Stomach (tissue), 9 donors: ENCODE measurements around the gene CD300A. TPM values are rescaled to one million over a fixed set of nuclear protein-coding genes. Genes with fewer than 3 reads are reported as not detected.

Experiments
- DNase-seq, 2 donors: peaks; one replicate each; pipeline versions ENCODE4 v3.0.0 to v3.0.0-alpha.2; 2013 to 2019
- H3K27ac ChIP-seq, 5 donors: fragments of 200-600 bp in 4 of 5; sonication (generic) in 4 of 5; one replicate each; pipeline ENCODE4 v1.5.1; 2013 to 2019; ENCODE audit warnings: mild to moderate bottlenecking in 1 of 5, moderate library complexity in 1 of 5
- H3K27me3 ChIP-seq, 3 donors: fragments of 200-600 bp; sonication (generic); one replicate each; pipeline ENCODE4 v1.5.1; 2017 to 2019; ENCODE audit warnings: mixed run types in 1 of 3
- H3K36me3 ChIP-seq, 4 donors: fragments of 200-600 bp; sonication (generic); 1 replicate in 3 of 4; 2 replicates in 1 of 4; pipeline ENCODE4 v1.5.1; 2016 to 2019
- H3K4me1 ChIP-seq, 4 donors: fragments of 200-600 bp; sonication (generic); one replicate each; pipeline ENCODE4 v1.5.1; 2016 to 2019
- H3K4me3 ChIP-seq, 4 donors: fragments of 200-600 bp; sonication (generic) in 3 of 4; one replicate each; pipeline ENCODE4 v1.5.1; 2016 to 2019; ENCODE audit warnings: mild to moderate bottlenecking in 1 of 4
- H3K9me3 ChIP-seq, 4 donors: fragments of 200-600 bp; sonication (generic); one replicate each; pipeline ENCODE4 v1.5.1; 2016 to 2019
- CTCF ChIP-seq, 7 experiments: fragments of 450-650 bp in 4 of 7; fragments of 200-600 bp in 3 of 7; sonication (generic) in 3 of 7; IDR thresholded peaks; one replicate each; pipeline ENCODE4 v1.5.1; 2016 to 2019; ENCODE audit warnings: antibody characterized with exemption in 7 of 7, control low read depth in 2 of 7, mild to moderate bottlenecking in 1 of 7
- EP300 ChIP-seq: sonication (generic); formaldehyde crosslinking; IDR thresholded peaks from one replicate; pipeline ENCODE4 v1.6.1; 2017; ENCODE audit warnings: antibody characterized with exemption
- POLR2A ChIP-seq, 4 donors: fragments of 450-650 bp; IDR thresholded peaks; one replicate each; pipeline ENCODE4 v1.6.1; 2016; ENCODE audit warnings: antibody characterized with exemption in 4 of 4, control low read depth in 2 of 4, mild to moderate bottlenecking in 1 of 4, moderate library complexity in 1 of 4
- POLR2AphosphoS5 ChIP-seq, 3 donors: sonication (generic); formaldehyde crosslinking; IDR thresholded peaks; one replicate each; pipeline ENCODE4 v1.6.1; 2016; ENCODE audit warnings: antibody characterized with exemption in 3 of 3
- WGBS, 5 donors: extraction: QIAGEN DNeasy Blood & Tissue Kit in 3 of 5; methylation state at CpG; one replicate each; pipeline versions ENCODE4 v1.1.5 to v1.1.7; 2013 to 2018; 5-methylcytosine and 5-hydroxymethylcytosine counted together
- intact Hi-C: fragments of 100-400 bp; cut with DNase I; formaldehyde crosslinking; loops from one replicate; pipeline ENCODE4 v1.15.1; 2023; ENCODE audit warnings: low total_unique reads
- polyA plus RNA-seq, 3 donors: library from polyadenylated mRNA; stranded (reverse); fragments of 200-250 nt; gene quantifications; one replicate each; pipeline ENCODE4 v1.2.3, GENCODE V29; 2013
- total RNA-seq, 5 donors: library from RNA; depleted of rRNA; stranded (reverse); fragments of >200 nt; gene quantifications; one replicate each; pipeline versions ENCODE4 v1.1.0 to v1.2.3, GENCODE V29; 2014 to 2016
- donor health status: healthy with polysubstance abuse.
- donor health status: Bipolar disorder and iron deficiency.
- donor health status: healthy.

The CD300A gene
- total and polyA plus RNA-seq, 8 donors = 1.8 to 8.0 (median 3.9) TPM; not detected in 2

DNA sequence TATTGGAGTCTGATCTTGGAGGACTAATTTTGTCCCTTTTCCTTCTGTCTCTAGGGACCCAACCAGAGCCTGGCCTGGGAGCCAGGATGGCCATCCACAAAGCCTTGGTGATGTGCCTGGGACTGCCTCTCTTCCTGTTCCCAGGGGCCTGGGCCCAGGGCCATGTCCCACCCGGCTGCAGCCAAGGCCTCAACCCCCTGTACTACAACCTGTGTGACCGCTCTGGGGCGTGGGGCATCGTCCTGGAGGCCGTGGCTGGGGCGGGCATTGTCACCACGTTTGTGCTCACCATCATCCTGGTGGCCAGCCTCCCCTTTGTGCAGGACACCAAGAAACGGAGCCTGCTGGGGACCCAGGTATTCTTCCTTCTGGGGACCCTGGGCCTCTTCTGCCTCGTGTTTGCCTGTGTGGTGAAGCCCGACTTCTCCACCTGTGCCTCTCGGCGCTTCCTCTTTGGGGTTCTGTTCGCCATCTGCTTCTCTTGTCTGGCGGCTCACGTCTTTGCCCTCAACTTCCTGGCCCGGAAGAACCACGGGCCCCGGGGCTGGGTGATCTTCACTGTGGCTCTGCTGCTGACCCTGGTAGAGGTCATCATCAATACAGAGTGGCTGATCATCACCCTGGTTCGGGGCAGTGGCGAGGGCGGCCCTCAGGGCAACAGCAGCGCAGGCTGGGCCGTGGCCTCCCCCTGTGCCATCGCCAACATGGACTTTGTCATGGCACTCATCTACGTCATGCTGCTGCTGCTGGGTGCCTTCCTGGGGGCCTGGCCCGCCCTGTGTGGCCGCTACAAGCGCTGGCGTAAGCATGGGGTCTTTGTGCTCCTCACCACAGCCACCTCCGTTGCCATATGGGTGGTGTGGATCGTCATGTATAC, 26.5 kb upstream of the CD300A start:
- intact Hi-C loops = no loop called here
- Histone ChIP-seq H3K36me3 (peaks cover 16 to 27% (median 24%) of the 10 kb centered on the region in 4 donors), H3K27me3 (no peaks in the 10 kb centered on the region), H3K4me3 (peak overlapping the region in 1 of 4 donors; percentile 8), H3K4me1 (peaks cover 47 to 72% (median 63%) of the 10 kb centered on the region in 4 donors), H3K27ac (peak overlapping the region; percentile 10 to 99 (median 91)), H3K9me3 (peaks cover 0 to 9% (median 2%) of the 10 kb centered on the region in 4 donors)
- WGBS, 5 donors = 55 to 80% (median 67%) methylated on average over 21 to 31 of the region's 31 CpGs
- no peak for DNase-seq
- TF ChIP-seq EP300 (no peak), POLR2A (IDR thresholded peaks at IDR 0.05) (no peak), POLR2AphosphoS5 (IDR thresholded peaks at IDR 0.05) (no peak), CTCF (IDR thresholded peaks at IDR 0.05) (no peak)

- no peak for TF ChIP-seq CTCF (IDR thresholded peaks at IDR 0.05)
- TF ChIP-seq POLR2AphosphoS5 (IDR thresholded peaks at IDR 0.05) = no peak
- no peak for TF ChIP-seq EP300
- TF ChIP-seq POLR2A (IDR thresholded peaks at IDR 0.05) = no peak
- WGBS, 5 donors = 65 to 84% (median 69%) methylated on average over 7 of the region's 7 CpGs
- Histone ChIP-seq H3K27me3 (no peaks in the 10 kb centered on the region), H3K4me3 (no peak overlapping the region), H3K9me3 (peaks cover 0 to 9% (median 2%) of the 10 kb centered on the region in 4 donors), H3K36me3 (peaks cover 16 to 33% (median 25%) of the 10 kb centered on the region in 4 donors), H3K4me1 (peaks cover 57 to 83% (median 72%) of the 10 kb centered on the region in 4 donors), H3K27ac (peak overlapping the region; percentile 67 to 99 (median 91))
- intact Hi-C loops = no loop called here
- DNase-seq = no peak
Measured at GRCh38 chr17:74441537-74441936, 24.9 kb upstream of the CD300A start.

- H3K4me1 ChIP-seq = peaks cover 63 to 83% (median 76%) of the 10 kb centered on the region in 4 donors
- TF ChIP-seq POLR2A (IDR thresholded peaks at IDR 0.05) = no peak
- TF ChIP-seq POLR2AphosphoS5 (IDR thresholded peaks at IDR 0.05) = no peak
- TF ChIP-seq EP300 = no peak
- TF ChIP-seq CTCF (IDR thresholded peaks at IDR 0.05) = no peak
- peaks cover 0 to 9% (median 2%) of the 10 kb centered on the region in 4 donors for H3K9me3 ChIP-seq
- intact Hi-C loops = no loop called here
- WGBS, 5 donors = 48 to 71% (median 60%) methylated on average over 6 of the region's 6 CpGs
- H3K27ac ChIP-seq = peak overlapping the region; percentile 82 to 99 (median 95)
- H3K36me3 ChIP-seq = peaks cover 16 to 40% (median 29%) of the 10 kb centered on the region in 4 donors
- H3K4me3 ChIP-seq = peak overlapping the region in 2 of 4 donors; percentile 22 to 27
- H3K27me3 ChIP-seq = no peaks in the 10 kb centered on the region
- DNase-seq = no peak
Measured at GRCh38 chr17:74442291-74442669, 24.2 kb upstream of the CD300A start.

DNA sequence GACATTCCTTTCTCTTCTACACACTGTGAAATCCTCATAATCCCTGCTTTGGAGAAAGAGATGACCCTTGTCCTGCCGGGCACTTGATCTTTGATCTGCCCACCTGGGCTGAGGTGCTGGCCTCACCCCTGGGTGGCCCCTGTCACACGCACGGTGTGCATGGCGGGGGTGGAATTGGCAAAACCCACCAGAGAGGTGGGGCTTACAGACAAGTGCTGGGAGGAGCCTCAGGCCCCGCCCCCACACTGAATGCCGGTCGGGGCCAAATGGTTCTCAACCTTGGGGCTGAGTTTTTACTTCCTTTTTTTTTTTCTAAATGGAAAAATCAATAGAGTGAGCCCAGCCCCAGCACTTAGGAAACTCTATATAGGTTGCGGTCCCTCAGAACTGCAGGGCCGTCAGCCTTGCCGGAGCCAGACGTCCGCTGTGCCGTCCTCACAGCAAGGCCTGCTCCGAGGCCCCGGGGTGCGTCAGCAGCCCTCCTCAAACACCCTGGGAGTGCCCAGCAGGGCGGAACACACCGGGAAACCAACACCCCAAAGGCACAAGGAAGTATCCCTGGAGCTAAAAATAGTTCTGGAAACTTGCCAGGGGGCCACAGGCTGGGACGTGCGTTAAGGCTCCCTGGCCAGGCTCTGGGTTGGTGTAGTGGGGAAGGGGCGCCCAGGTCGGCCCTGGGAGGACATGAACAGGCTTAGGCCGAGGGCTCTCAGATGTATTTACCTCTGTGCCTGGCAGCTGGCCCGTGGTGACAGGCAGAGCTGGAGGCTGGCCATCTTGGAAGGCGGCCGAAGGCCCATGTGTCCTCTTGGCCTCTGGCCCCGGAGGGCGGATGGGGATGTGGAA, 23.5 kb upstream of the CD300A start:
- peak; percentile 95 to 96 for DNase-seq
- Histone ChIP-seq H3K36me3 (peaks cover 16 to 46% (median 31%) of the 10 kb centered on the region in 4 donors), H3K9me3 (peaks cover 0 to 4% (median under 1%) of the 10 kb centered on the region in 4 donors), H3K27me3 (no peaks in the 10 kb centered on the region), H3K4me1 (peaks cover 69 to 90% (median 81%) of the 10 kb centered on the region in 4 donors), H3K27ac (peak overlapping the region; percentile 82 to 99 (median 95)), H3K4me3 (peak overlapping the region; percentile 13 to 27 (median 23))
- 7 to 14% (median 9%) methylated on average over 28 of the region's 28 CpGs for WGBS, 5 donors
- TF ChIP-seq EP300 (peak; percentile 13), POLR2A (IDR thresholded peaks at IDR 0.05) (peak in 1 of 4 donors; percentile 29), CTCF (IDR thresholded peaks at IDR 0.05) (no peak), POLR2AphosphoS5 (IDR thresholded peaks at IDR 0.05) (peak; percentile 0 to 95 (median 88))
- intact Hi-C loops = no loop called here
